Sigmoid colon (tissue), 7 donors: ENCODE measurements around the gene MAMDC2. TPM values are rescaled to one million over a fixed set of nuclear protein-coding genes. Genes with fewer than 3 reads are reported as not detected.

ENCODE experiments used
- DNase-seq: peaks from one replicate; pipeline ENCODE4 v3.0.0-alpha.2; 2019
- H3K27ac ChIP-seq, 4 donors: fragments of 200-600 bp; sonication (generic); one replicate each; pipeline ENCODE4 v1.5.1; 2016 to 2019; ENCODE audit warnings: mild to moderate bottlenecking in 1 of 4
- H3K27me3 ChIP-seq, 3 donors: fragments of 200-600 bp; sonication (generic); one replicate each; pipeline ENCODE4 v1.5.1; 2019; ENCODE audit warnings: mild to moderate bottlenecking in 1 of 3
- H3K36me3 ChIP-seq, 4 donors: fragments of 200-600 bp; sonication (generic); one replicate each; pipeline ENCODE4 v1.5.1; 2016 to 2019
- H3K4me1 ChIP-seq, 4 donors: fragments of 200-600 bp; sonication (generic); one replicate each; pipeline ENCODE4 v1.5.1; 2017 to 2019
- H3K4me3 ChIP-seq, 4 donors: fragments of 200-600 bp; sonication (generic); one replicate each; pipeline ENCODE4 v1.5.1; 2017 to 2019; ENCODE audit warnings: mild to moderate bottlenecking in 2 of 4, moderate library complexity in 1 of 4
- H3K9me3 ChIP-seq, 4 donors: fragments of 200-600 bp in 3 of 4; sonication (generic) in 3 of 4; one replicate each; pipeline versions ENCODE4 v1.5.1 to v1.6.1; 2013 to 2019
- CTCF ChIP-seq, 4 experiments: fragments of 450-650 bp in 3 of 4; fragments of 200-600 bp in 1 of 4; IDR thresholded peaks; one replicate each; pipeline ENCODE4 v1.5.1; 2016 to 2019; ENCODE audit warnings: antibody characterized with exemption in 4 of 4, mild to moderate bottlenecking in 3 of 4, moderate library complexity in 2 of 4
- EP300 ChIP-seq, 4 donors: sonication (generic); formaldehyde crosslinking; IDR thresholded peaks; one replicate each; pipeline ENCODE4 v1.6.1; 2017; ENCODE audit warnings: antibody characterized with exemption in 4 of 4
- POLR2A ChIP-seq, 2 donors: fragments of 450-650 bp; IDR thresholded peaks; one replicate each; pipeline ENCODE4 v1.6.1; 2016; ENCODE audit warnings: antibody characterized with exemption in 2 of 2, mild to moderate bottlenecking in 2 of 2, moderate library complexity in 2 of 2
- POLR2AphosphoS5 ChIP-seq, 4 donors: sonication (generic); formaldehyde crosslinking; IDR thresholded peaks; one replicate each; pipeline ENCODE4 v1.6.1; 2017; ENCODE audit warnings: antibody characterized with exemption in 4 of 4
- WGBS, 2 donors: extraction: QIAGEN DNeasy Blood & Tissue Kit; methylation state at CpG; one replicate each; pipeline ENCODE4 v1.1.7; 2013; 5-methylcytosine and 5-hydroxymethylcytosine counted together
- intact Hi-C: fragments of 100-400 bp; cut with DNase I; formaldehyde crosslinking; loops from one replicate; pipeline ENCODE4 v1.15.1; 2023
- polyA plus RNA-seq, 3 donors: library from polyadenylated mRNA; stranded (reverse); fragments of 200-250 nt; gene quantifications; one replicate each; pipeline ENCODE4 v1.2.3, GENCODE V29; 2013
- total RNA-seq, 4 donors: library from RNA; depleted of rRNA; stranded (reverse); fragments of >200 nt; gene quantifications; one replicate each; pipeline ENCODE4 v1.1.0, GENCODE V29; 2016
- donor health status: healthy with polysubstance abuse.
- donor health status: Bipolar disorder and iron deficiency.
- donor health status: healthy.

The MAMDC2 gene
- total and polyA plus RNA-seq, 7 donors, result 2.5 to 167 (median 89.9) TPM

DNA sequence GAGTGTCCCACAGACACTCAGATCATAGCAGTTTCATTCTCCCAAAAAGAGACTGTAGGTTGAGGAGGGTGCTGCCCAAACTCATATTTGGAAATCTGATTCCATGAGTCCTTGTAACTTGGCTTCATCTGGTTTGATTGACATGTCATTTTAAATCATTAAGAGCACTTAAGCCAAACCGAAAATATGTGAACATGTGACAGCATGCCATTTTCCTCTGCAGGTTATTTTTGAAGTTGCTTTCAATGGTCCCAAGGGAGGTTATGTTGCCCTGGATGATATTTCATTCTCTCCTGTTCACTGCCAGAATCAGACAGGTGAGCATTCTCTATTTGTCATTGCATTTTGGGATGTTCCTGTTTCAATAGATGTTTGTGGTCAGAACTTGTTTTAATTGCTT, 87.6 kb downstream of the MAMDC2 start:
- H3K27me3 ChIP-seq, result no peaks in the 10 kb centered on the region
- H3K36me3 ChIP-seq, result peaks cover 12 to 97% (median 32%) of the 10 kb centered on the region in 4 donors
- peaks cover 0 to 39% (median 32%) of the 10 kb centered on the region in 4 donors for H3K4me1 ChIP-seq
- intact Hi-C loops, result no loop called here
- no peaks in the 10 kb centered on the region for H3K9me3 ChIP-seq
- no peak for DNase-seq
- H3K27ac ChIP-seq, result no peak overlapping the region
- TF ChIP-seq CTCF (IDR thresholded peaks at IDR 0.05) (no peak), POLR2A (IDR thresholded peaks at IDR 0.05) (no peak), POLR2AphosphoS5 (IDR thresholded peaks at IDR 0.05) (no peak), EP300 (IDR thresholded peaks at IDR 0.05) (no peak)
- WGBS, 2 donors, result 89 to 94% methylated on average over 1 of the region's 1 CpG
- no peak overlapping the region for H3K4me3 ChIP-seq

DNA sequence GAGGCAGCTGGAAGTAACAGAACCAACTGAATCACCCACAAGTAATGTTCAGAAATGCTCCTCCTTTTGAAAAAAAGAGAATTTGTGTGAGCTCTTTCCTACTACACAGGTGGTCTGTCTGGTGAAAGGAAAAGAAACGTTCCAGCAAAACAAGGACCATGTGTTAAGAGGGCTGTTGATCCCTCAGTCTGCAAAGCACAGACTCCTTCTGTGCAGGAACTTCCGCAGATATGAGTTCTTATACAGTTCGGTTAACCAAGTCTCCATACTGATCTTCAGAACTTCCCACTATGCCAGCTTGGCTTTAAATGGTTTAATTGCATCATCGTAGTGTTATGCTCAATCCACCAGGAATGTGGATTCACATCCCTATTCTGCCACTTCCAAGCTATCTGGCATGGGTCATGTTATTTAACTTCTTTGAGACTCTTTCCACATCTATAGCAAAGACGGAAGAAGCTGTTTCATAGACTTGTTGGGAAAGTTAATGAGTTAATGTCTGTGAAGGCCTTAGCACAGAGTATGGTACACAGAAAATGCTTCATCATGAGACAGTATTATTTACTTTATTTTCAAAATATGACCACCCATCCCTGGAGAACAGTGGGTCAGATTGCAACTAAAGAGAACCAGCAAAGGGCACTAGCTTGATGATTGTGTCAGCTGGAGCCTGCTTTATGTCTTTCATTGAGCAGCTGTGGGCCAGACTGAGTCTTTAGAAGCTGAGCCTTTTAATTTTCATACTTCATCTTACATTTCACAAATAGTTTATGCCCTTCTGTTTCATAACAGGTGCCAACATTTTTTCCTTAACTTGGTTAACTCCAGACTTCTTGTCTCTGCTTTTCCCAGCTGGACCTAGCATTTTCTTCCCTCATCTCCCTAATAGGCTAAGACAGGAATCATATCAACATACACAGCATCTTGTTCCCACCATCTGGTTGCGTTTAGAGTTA, 89.9 kb downstream of the MAMDC2 start:
- Histone ChIP-seq H3K27me3 (no peaks in the 10 kb centered on the region), H3K36me3 (peaks cover 7 to 97% (median 17%) of the 10 kb centered on the region in 4 donors), H3K4me3 (no peak overlapping the region), H3K27ac (peak overlapping the region in 3 of 4 donors; percentile 40 to 54 (median 54)), H3K4me1 (peaks cover 0 to 39% (median 32%) of the 10 kb centered on the region in 4 donors), H3K9me3 (no peaks in the 10 kb centered on the region)
- TF ChIP-seq POLR2AphosphoS5 (IDR thresholded peaks at IDR 0.05) (peak in 1 of 4 donors; percentile 36), EP300 (IDR thresholded peaks at IDR 0.05) (no peak)
- no peak for DNase-seq
- intact Hi-C loops, result no loop called here
- WGBS, 2 donors, result 90 to 91% methylated on average over 6 of the region's 6 CpGs

DNA sequence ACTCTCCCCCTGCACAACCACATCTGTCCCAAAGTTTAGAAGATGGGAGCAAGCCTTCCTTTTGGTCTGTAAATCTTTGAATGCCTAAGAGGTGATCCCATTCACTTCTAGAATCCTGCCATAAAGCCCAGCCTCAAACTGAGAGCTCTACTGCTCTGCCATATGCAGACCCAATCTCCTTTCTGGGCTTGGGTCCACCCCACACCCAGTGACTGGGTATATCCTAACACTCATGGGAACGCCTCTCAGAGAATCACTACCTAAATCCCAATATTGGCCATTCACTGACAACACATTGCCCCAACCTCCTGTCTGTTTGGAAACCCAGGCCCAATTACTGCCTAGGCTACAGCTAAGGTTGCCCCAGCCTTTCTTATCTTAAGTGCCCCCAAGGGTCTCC, 90.7 kb downstream of the MAMDC2 start:
- no peak overlapping the region for H3K4me3 ChIP-seq
- H3K27ac ChIP-seq, result peak overlapping the region in 3 of 4 donors; percentile 40 to 54 (median 54)
- no peaks in the 10 kb centered on the region for H3K27me3 ChIP-seq
- intact Hi-C loops, result no loop called here
- no peak for TF ChIP-seq CTCF (IDR thresholded peaks at IDR 0.05)
- no peak for TF ChIP-seq POLR2AphosphoS5 (IDR thresholded peaks at IDR 0.05)
- TF ChIP-seq EP300 (IDR thresholded peaks at IDR 0.05), result no peak
- no peak for TF ChIP-seq POLR2A (IDR thresholded peaks at IDR 0.05)
- H3K4me1 ChIP-seq, result peaks cover 0 to 39% (median 31%) of the 10 kb centered on the region in 4 donors
- no peaks in the 10 kb centered on the region for H3K9me3 ChIP-seq
- 91 to 94% methylated on average over 1 of the region's 1 CpG for WGBS, 2 donors
- peaks cover 6 to 92% (median 11%) of the 10 kb centered on the region in 4 donors for H3K36me3 ChIP-seq
- no peak for DNase-seq

GRCh38 chr9:70135176-70135575, 91.5 kb downstream of the MAMDC2 start:
- Histone ChIP-seq H3K4me3 (no peak overlapping the region), H3K9me3 (no peaks in the 10 kb centered on the region), H3K27me3 (no peaks in the 10 kb centered on the region), H3K4me1 (peaks cover 0 to 39% (median 29%) of the 10 kb centered on the region in 4 donors), H3K27ac (peak overlapping the region in 2 of 4 donors; percentile 40 to 54), H3K36me3 (peaks cover 6 to 91% (median 14%) of the 10 kb centered on the region in 4 donors)
- TF ChIP-seq POLR2A (IDR thresholded peaks at IDR 0.05), result no peak
- TF ChIP-seq CTCF (IDR thresholded peaks at IDR 0.05), result no peak
- TF ChIP-seq EP300 (IDR thresholded peaks at IDR 0.05), result no peak
- TF ChIP-seq POLR2AphosphoS5 (IDR thresholded peaks at IDR 0.05), result no peak
- intact Hi-C loops, result no loop called here
- DNase-seq, result no peak

DNA sequence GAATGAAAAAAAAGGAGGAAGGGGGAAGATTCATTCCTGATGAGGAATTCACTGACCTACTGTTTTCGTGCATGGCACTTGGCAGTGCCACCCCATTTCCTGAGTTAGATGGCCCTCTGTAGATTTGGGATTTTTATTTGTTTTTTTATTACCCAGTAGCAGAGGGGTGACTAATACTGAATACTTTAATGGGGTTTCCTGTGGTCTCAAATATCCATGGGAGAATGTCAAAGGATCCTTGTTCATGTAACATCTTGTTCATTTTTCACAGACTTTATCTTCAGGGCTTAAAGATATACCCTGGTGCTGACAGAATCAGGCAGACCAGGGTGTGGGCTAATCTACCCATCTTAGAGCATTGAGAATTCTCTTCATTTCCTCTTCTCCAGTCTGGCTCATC, 93.0 kb downstream of the MAMDC2 start:
- no peaks in the 10 kb centered on the region for H3K9me3 ChIP-seq
- peaks cover 13 to 91% (median 23%) of the 10 kb centered on the region in 4 donors for H3K36me3 ChIP-seq
- peaks cover 0 to 39% (median 29%) of the 10 kb centered on the region in 4 donors for H3K4me1 ChIP-seq
- H3K27me3 ChIP-seq, result no peaks in the 10 kb centered on the region
- no peak for DNase-seq
- no peak overlapping the region for H3K27ac ChIP-seq
- H3K4me3 ChIP-seq, result no peak overlapping the region
- TF ChIP-seq EP300 (IDR thresholded peaks at IDR 0.05), result no peak
- no peak for TF ChIP-seq POLR2AphosphoS5 (IDR thresholded peaks at IDR 0.05)
- TF ChIP-seq CTCF (IDR thresholded peaks at IDR 0.05), result no peak
- TF ChIP-seq POLR2A (IDR thresholded peaks at IDR 0.05), result no peak
- 56 to 72% methylated on average over 1 of the region's 1 CpG for WGBS, 2 donors
- intact Hi-C loops, result no loop called here
